NCI-H460 (cell line): ENCODE measurements around the gene TSPAN18. TPM values are rescaled to one million over a fixed set of nuclear protein-coding genes. Genes with fewer than 3 reads are reported as not detected.
"Not testable (repeated sequence)": the region's sequence is repeated elsewhere in the genome, so short reads cannot be mapped to it uniquely, and the experiment has no call there.

Experiments used
- DNase-seq: peaks from one replicate; pipeline ENCODE4 v3.0.0-alpha.2; 2016; ENCODE audit warnings: low read depth; ENCODE audit errors: extremely low read depth
- total RNA-seq: library from RNA; depleted of rRNA; stranded (reverse); fragments of >200 nt; shearing (Covaris generic); gene quantifications from 2 replicates; pipeline ENCODE4 v1.2.3, GENCODE V29; 2014

Gene TSPAN18
- total RNA-seq, 1 experiment from 2014 or later: not detected

GRCh38 chr11:44859528-44859925, 132.8 kb downstream of the TSPAN18 start:
- DNase-seq: no peak

DNA sequence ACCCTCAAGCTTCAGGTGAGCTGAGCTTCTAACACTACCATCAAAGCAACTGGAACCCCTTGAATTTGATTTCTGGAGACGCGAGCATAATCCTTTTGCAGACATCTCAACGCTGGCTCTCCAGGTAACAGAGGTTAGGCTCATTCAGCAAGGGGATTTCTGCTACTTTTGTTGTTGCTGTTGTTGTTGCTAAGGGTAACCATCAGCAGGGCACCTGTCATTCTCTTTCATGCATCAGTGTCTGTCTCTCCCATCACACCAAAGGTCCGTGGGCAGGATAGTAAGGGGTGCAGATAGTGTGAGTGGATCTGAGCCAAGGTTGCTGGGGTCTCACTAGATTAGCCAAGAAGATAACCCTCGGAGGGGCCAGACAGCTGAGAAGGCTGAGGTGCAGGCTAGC, 133.6 kb downstream of the TSPAN18 start:
- DNase-seq: no peak

GRCh38 chr11:44861849-44862557, 135.2 kb downstream of the TSPAN18 start:
- peak; percentile 52 for DNase-seq

GRCh38 chr11:44862558-44863101, 135.9 kb downstream of the TSPAN18 start:
- DNase-seq: no peak

GRCh38 chr11:44863231-44863630, 136.5 kb downstream of the TSPAN18 start:
- DNase-seq: no peak

GRCh38 chr11:44865866-44866272, 139.1 kb downstream of the TSPAN18 start:
- no peak for DNase-seq

GRCh38 chr11:44866286-44866685, 139.5 kb downstream of the TSPAN18 start:
- DNase-seq: no peak

- DNase-seq: no peak
Measured at GRCh38 chr11:44868021-44868420, 141.3 kb downstream of the TSPAN18 start.

- DNase-seq: no peak
Measured at GRCh38 chr11:44868455-44869421, 142.0 kb downstream of the TSPAN18 start.

GRCh38 chr11:44870181-44870580, 143.4 kb downstream of the TSPAN18 start:
- no peak for DNase-seq

DNA sequence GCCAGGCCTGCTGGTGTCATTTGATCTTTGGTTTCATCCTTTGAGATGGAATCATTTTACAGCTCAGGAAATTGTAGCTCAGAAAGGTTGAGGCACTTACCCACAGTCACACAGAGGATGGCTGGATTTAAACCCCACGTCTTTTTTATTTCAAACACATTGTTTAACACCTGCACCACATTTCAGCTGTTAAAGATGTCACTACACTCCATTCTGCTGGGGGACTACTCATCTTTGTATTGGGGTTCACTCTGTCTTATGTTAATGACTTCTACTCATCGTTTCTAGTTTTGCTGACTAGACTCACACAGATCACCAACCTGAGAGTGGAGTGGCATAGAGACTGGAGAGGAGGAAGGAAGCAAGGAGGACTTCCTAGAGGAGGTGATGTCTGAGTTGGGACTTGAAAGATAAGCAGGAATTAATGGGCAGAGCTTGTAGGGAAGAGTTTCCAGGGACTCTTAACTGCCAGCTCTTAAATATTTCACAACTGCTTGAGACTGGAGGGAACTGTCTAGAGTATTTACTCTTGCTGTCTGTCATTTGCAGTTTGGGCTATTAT, 143.9 kb downstream of the TSPAN18 start:
- DNase-seq: no peak

DNA sequence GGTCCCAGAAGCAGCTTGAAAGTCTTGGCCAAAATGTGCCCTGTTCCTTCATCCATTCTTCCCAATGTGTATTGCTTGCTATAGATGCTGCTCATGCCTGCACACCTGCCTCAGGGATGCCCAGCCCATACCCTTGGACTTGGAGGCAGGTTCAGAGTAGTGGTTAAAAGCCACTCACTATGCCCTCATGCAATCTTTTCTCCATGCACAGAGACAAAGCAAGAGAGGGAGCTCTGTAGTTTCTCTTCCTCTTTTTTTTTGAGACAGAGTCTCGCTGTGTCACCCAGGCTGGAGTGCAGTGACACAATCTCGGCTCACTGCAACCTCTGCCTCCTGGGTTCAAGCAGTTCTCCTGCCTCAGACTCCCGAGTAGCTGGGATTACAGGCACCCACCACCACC, 144.9 kb downstream of the TSPAN18 start:
- DNase-seq: not testable (repeated sequence)

GRCh38 chr11:44872556-44872955, 145.8 kb downstream of the TSPAN18 start:
- no peak for DNase-seq

DNA sequence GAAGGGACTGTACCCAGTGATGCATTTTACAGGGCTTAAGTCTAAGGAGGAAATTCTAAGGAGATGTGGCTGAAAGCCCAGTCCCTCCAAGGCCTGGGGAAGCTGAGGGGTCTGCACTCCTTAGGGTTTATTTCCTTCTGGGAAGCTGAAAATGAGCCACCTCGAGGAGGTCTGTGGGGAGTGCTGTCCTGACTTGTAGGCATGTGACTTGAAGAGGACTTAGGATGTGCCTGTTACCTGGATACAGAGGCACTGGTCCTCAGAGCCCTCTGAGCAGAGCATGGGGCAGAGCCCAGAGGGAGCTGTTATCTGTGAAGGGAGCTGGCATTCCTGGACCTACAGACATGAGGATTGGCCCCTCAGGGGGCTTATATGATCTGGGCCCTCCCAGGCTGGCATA, 146.8 kb downstream of the TSPAN18 start:
- DNase-seq: no peak

DNA sequence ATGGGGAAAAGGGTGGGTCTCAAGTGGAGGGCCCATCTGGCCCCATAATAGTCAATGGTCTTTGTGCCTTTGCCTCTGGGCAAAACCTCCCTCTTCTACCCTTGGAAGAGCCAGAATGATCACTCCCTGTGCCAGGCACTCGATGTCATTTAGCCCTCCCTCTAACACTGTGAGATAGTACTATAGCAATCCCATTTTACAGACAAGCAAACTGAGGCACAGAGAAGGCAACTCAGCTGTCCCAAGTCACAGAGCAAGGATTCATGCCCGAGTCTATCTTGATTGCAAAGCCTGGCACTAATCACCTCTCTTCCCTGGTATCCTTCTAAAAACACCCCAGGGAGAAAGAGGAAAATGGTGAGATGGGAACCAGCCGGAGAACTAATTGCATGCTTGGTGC, 147.5 kb downstream of the TSPAN18 start:
- no peak for DNase-seq

DNA sequence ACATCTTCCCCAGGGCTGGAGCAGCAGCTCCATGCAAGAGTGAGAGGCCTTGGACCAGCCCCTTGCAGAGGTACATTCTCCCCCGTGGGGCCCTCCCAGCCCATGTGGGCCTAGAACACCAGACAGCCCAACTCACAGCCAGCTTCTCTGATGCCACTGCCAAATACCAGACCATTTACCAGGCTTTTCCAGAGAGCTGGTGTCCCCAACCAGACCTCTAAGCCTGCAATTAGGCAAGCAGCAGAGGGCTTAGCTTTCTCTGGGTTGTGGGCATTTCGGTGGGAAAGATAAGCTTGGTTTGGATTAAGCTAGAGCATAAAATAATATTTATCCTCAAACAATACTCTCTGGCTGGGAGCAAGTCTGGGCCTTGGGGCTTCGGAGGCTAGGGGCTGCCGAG, 148.3 kb downstream of the TSPAN18 start:
- DNase-seq: no peak

DNA sequence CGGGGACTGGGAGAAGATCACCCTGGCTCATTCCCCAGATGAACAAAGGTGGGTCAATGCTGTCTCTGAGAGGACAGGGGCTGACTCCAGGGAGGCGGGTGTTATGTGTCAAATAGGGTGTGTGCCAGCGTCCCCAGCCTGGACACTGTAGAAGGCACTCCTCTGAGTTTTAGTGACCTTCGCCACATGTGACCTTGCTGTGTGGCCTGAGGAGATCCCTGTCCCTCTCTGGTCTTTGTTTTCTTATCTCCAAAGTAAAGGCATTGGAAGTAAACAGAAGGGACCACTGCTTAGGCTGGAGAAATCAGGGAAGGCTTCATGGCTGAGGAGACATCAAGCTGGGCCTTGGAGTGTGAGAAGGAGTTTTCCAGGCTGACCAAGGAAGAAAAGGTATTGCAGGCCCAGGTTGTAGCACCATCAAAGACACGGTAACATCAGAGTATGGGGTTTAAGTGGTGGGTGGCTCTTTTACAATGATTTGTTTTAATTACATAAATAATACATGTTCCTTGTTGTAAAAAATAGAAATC, 149.5 kb downstream of the TSPAN18 start:
- DNase-seq: no peak

DNA sequence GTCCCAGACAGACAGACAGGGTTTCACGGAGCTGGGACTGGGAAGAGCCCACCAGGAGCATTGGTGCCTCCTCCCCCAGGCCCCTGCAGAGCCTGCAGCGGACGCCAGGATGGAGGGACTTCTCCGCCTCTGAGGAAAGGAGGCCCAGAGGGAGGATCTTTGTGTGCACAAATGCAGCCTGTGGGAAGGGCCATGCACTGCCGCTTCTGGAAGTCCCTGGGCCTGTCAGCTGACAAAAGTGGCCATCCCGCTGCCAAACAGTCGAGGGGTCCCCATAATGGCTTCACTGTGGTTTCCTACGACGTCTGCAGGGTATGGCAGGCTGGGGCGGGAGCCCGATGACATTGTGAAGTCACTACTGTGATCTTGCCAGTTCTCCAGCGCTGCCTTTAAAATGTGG, 150.1 kb downstream of the TSPAN18 start:
- no peak for DNase-seq

- no peak for DNase-seq
Measured at GRCh38 chr11:44877571-44878497, 151.1 kb downstream of the TSPAN18 start.

DNA sequence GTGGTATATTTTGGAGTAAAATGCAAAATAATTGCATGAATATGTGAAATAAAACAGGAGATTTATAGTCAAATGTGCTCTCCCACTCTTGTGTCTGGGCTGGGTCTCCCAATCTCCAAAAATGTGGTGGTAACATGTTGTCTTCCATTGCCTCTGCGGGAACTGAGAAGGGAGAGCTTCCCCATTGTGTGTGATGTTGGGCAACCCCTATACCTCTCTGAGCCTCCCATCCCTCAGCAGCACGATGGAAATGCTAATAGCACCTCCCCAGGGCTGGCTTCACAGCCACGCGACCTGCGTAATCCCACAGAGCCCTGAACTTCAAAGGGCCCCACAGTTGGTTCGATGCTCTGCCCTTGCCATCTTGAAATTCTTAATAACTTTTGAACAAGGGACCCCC, 151.9 kb downstream of the TSPAN18 start:
- no peak for DNase-seq
